ENCODE data around the gene DPY19L1.
"Not testable (repeated sequence)": the region's sequence is repeated elsewhere in the genome, so short reads cannot be mapped to it uniquely, and the experiment has no call there.

DPY19L1 gene

GRCh38 chr7:34946486-34946885, 90.8 kb downstream of the DPY19L1 start:
- Mint-ChIP-seq H3K4me3 (no peak overlapping the region), H3K9me3 (no peaks in the 10 kb centered on the region), H3K27ac (no peak overlapping the region), H3K4me1 (no peaks in the 10 kb centered on the region), H3K27me3 (ENCODE audit: low read depth, poor library complexity) (no peaks in the 10 kb centered on the region), H3K36me3 (ENCODE audit: low read depth) (peaks cover 9% of the 10 kb centered on the region)
- TF ChIP-seq CTCF (IDR thresholded peaks at IDR 0.05): no peak
- DNase-seq: no peak

GRCh38 chr7:34945894-34946477, 91.3 kb downstream of the DPY19L1 start:
- not testable (repeated sequence) for DNase-seq; H3K27me3 Mint-ChIP-seq (ENCODE audit: low read depth, poor library complexity); H3K4me1 Mint-ChIP-seq; H3K9me3 Mint-ChIP-seq; H3K27ac Mint-ChIP-seq; H3K36me3 Mint-ChIP-seq (ENCODE audit: low read depth); H3K4me3 Mint-ChIP-seq

DNA sequence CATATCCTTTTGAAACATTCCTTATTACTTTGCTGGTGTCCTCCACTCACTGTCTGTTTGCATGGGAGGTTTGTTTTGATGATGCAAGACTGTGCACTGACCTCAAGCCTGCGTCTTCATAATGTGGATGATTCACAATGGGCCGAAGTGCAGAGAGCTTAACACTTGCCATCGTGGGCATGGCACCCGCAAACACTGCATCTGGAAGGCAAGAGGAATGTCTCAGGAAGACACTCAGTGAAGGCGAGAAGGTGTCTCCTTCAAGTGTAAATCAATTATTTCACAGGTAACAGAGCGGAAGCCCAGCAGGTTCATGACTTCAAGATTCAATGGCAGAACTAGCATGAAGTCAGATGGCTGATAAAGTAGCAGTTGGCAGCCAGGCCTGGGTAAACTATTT, 98.1 kb downstream of the DPY19L1 start:
- TF ChIP-seq CTCF (IDR thresholded peaks at IDR 0.05): no peak
- H3K4me3 Mint-ChIP-seq: no peak overlapping the region
- H3K9me3 Mint-ChIP-seq: peaks cover 8% of the 10 kb centered on the region
- H3K36me3 Mint-ChIP-seq (ENCODE audit: low read depth): peaks cover 40% of the 10 kb centered on the region
- peaks cover 6% of the 10 kb centered on the region for H3K4me1 Mint-ChIP-seq
- H3K27me3 Mint-ChIP-seq (ENCODE audit: low read depth, poor library complexity): no peaks in the 10 kb centered on the region
- H3K27ac Mint-ChIP-seq: peak overlapping the region; percentile 19
- DNase-seq: no peak

GRCh38 chr7:34935735-34936165, 101.5 kb downstream of the DPY19L1 start:
- H3K9me3 Mint-ChIP-seq; DNase-seq; H3K4me1 Mint-ChIP-seq; H3K4me3 Mint-ChIP-seq; H3K27ac Mint-ChIP-seq; H3K27me3 Mint-ChIP-seq (ENCODE audit: low read depth, poor library complexity): not testable (repeated sequence)
- peaks cover 51% of the 10 kb centered on the region for H3K36me3 Mint-ChIP-seq (ENCODE audit: low read depth)

- peaks cover 50% of the 10 kb centered on the region for H3K36me3 Mint-ChIP-seq (ENCODE audit: low read depth)
- H3K4me3 Mint-ChIP-seq: no peak overlapping the region
- no peaks in the 10 kb centered on the region for H3K27me3 Mint-ChIP-seq (ENCODE audit: low read depth, poor library complexity)
- DNase-seq: no peak
- H3K4me1 Mint-ChIP-seq: no peaks in the 10 kb centered on the region
- peaks cover 8% of the 10 kb centered on the region for H3K9me3 Mint-ChIP-seq
- no peak overlapping the region for H3K27ac Mint-ChIP-seq
- TF ChIP-seq CTCF (IDR thresholded peaks at IDR 0.05): no peak
These were observed 105.5 kb downstream of the DPY19L1 start for GRCh38 chr7:34931739-34932138.

DNA sequence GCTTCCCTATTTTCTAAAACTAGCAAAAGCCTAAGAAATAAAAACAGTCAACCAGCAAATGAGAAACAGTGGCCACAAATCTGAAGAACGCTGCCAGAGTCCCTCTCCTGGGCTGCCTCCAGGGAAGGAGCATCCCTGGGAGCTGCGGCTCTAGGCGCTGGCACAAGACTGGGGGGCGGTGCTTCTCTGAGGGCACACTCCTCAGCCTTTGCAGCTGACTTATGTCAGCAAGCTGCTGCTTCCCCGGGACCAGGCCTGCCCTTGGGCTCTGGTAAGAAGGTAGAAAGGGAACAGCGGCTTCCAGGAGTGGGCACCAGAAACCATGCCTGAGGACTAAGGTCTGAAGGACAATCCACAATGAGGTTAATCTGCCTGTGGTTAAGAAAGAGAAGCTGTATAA, 107.5 kb downstream of the DPY19L1 start:
- peak; percentile 12 for DNase-seq

DNA sequence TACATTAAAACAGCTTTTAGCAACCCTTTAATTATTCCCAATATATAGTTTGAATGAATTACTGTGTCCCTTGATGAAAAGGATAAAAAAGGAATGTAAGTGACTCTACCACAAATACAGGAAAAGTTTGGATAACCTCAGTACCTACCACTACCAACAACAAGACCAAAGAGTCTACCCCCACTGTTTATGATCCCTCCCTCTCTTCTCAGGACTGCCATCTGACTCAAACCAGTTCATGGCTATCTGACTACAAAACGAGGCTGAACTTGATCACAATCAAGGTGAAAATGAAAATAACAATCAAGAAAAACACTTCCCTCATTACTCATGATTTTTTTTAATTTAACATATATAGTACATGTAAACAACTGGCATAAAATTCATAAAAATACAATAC, 108.7 kb downstream of the DPY19L1 start:
- peaks cover 5% of the 10 kb centered on the region for H3K9me3 Mint-ChIP-seq

More for the DNA sequence above, 107.5 kb downstream of the DPY19L1 start:
- H3K4me1 Mint-ChIP-seq; H3K9me3 Mint-ChIP-seq; H3K4me3 Mint-ChIP-seq; H3K27me3 Mint-ChIP-seq (ENCODE audit: low read depth, poor library complexity): not testable (repeated sequence)
- Mint-ChIP-seq H3K36me3 (ENCODE audit: low read depth) (peaks cover 41% of the 10 kb centered on the region), H3K27ac (peak overlapping the region; percentile 51)

More for the DNA sequence above, 108.7 kb downstream of the DPY19L1 start:
- no peaks in the 10 kb centered on the region for H3K27me3 Mint-ChIP-seq (ENCODE audit: low read depth, poor library complexity)
- H3K4me1 Mint-ChIP-seq: no peaks in the 10 kb centered on the region
- H3K36me3 Mint-ChIP-seq (ENCODE audit: low read depth): peaks cover 34% of the 10 kb centered on the region
- no peak for TF ChIP-seq CTCF (IDR thresholded peaks at IDR 0.05)
- no peak overlapping the region for H3K4me3 Mint-ChIP-seq
- DNase-seq: no peak
- no peak overlapping the region for H3K27ac Mint-ChIP-seq

All from nephron progenitor cell (in vitro differentiated cells).